GM12872 (cell line): Measurements from ENCODE around the gene ERBIN.

ENCODE experiments used
- TF ChIP-seq, protein P1 (sequence below): IDR thresholded peaks from 3 replicates; pipeline ENCODE4 v1.5.1; 2011; ENCODE audit warnings: low read depth, mild to moderate bottlenecking, low read length, moderate library complexity; ENCODE audit not compliant: insufficient read depth

The ERBIN gene

DNA sequence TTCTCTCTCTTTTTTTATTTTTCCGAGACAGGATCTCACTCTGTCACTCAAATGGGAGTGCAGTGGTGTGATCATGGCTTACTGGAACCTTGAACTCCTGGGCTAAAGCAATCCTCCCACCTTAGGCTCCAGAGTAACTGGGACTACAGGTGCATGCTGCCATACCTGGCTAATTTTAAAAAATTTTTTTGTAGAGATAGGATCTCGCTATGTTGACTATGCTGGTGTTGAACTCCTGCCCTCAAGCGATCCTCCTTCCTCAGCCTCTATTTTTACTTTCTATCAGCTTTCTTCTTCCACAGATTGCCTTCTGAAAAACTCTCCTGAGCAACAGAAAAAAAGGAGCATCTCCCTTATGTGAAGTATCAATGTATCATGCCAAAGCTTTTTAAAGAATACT, 14.1 kb upstream of the ERBIN start:
- TF ChIP-seq, protein P1, sequence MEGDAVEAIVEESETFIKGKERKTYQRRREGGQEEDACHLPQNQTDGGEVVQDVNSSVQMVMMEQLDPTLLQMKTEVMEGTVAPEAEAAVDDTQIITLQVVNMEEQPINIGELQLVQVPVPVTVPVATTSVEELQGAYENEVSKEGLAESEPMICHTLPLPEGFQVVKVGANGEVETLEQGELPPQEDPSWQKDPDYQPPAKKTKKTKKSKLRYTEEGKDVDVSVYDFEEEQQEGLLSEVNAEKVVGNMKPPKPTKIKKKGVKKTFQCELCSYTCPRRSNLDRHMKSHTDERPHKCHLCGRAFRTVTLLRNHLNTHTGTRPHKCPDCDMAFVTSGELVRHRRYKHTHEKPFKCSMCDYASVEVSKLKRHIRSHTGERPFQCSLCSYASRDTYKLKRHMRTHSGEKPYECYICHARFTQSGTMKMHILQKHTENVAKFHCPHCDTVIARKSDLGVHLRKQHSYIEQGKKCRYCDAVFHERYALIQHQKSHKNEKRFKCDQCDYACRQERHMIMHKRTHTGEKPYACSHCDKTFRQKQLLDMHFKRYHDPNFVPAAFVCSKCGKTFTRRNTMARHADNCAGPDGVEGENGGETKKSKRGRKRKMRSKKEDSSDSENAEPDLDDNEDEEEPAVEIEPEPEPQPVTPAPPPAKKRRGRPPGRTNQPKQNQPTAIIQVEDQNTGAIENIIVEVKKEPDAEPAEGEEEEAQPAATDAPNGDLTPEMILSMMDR: no peak

DNA sequence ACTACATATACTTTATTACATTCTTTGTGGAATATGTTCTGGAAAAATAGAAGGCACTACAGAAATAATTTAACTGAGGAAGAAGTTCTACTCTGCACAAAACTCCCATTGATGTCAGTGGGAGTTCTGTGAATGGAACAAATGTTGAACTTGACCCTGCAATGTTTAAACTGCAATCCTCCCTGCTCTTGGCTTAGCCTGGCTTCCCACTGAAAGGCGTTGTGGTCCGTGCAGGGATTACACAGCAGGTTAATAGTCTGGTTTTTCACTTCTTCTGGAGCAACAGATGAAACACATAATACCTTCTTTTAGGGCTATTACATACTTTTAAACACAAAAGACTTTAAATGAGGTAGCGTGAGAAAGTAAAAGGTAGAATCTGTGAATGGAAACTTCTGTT, 12.9 kb upstream of the ERBIN start:
- TF ChIP-seq, protein P1: no peak

DNA sequence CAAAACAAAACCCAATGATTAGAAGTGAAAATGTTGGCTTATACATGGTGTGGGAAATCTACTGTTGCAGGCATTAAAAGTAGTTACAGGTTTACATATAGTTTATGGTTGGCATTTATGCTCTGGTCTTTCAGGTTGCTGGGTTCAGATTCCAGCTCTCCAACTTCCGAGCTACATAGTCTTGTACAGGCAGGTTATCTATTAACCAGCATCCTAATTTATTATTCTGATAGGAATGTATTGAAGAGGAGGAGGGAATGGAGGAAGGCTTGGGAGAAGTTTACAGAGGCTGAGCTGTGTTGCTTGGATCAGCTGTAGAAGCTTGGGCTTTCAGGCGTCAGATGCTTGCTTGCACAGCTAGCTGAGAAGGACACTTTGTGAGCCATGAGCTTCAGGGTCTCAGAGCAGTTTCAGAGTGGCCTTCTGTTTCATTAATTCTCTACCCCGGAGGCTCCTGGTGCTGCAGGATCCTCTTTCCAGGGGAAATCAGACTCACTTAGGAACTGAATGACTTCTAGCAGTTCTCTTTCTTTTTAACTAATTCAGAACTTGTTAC, 11.7 kb upstream of the ERBIN start:
- TF ChIP-seq, protein P1: no peak

DNA sequence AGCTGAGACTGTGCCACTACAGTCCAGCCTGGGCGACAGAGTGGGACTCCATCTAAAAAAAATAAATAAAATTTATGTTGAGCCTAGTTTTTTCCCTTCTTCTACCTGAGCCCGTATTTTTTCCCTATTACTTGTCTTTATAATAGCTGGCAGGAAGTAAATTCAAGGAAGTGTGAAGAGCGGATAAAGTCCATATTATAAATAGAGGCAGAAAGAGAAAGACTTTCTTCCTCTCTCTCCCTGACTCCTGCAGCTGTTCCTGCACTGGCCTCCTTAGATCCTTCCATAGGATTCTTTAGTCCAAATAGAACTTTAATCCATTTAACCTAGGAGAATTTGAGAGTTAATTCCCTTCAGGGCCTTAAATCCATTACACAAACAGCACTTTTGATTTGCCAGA, 10.3 kb upstream of the ERBIN start:
- TF ChIP-seq, protein P1: no peak

DNA sequence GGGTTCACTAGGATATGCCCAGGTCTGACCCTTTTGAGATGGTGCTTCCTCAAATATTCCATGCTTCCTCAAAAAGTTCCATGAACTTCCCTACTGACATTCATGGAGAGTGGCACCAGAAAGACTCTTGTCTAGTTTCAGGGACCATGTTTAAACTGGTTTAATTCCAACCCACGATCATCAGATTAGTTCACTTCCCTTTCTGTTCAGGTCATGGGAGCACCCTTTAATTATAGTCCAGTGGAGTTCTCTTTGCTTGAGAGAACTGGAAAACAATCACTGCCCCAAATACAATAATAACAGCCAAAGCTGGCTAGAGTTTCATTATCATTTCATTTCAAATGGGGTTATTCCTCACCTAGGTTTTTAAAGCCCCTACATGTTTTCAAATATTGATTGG, 9.7 kb upstream of the ERBIN start:
- TF ChIP-seq, protein P1: no peak

DNA sequence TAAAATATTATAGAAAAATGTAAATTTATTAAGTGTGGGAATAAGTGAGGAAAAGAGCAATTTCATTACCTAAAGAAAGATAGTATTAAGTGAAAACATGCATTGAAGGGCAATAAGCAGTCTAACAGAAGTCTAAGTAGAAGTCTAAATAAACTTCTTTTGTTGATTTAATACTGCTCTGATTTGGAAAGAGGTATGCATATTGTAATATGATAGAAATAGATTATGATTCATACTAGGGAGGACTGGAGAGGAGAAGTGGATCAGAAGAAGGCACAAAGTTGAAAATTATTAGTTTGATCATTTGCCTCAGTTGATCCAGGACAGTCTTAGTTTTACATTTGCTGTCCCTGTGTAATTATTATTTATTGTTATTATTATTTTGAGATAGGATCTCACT, 6.6 kb upstream of the ERBIN start:
- TF ChIP-seq, protein P1: no peak

DNA sequence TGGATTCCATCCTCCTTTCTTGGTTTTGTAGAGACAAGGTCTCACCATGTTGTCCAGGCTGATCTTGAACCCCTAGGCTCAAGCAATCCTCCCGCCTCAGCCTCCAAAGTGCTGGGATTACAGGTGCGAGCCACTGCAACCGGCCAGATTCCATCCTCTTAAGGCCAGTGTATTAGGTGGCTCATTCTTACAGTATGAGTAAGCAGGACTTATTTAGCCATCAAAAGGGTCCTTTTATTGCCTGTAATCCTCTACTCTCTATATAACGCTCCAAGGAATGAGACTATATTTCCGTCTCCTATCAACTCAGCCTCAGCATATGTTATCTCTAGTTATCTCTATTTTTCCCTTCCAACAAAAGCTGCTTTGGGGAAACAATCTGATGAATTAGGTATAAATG, 3.0 kb upstream of the ERBIN start:
- TF ChIP-seq, protein P1: no peak
